COLO668 (cell line): ENCODE results near the gene NPIPB2.
A peak's percentile ranks its signal among the peaks of the same experiment; 100 is the strongest.
"Not testable (repeated sequence)": the region's sequence is repeated elsewhere in the genome, so short reads cannot be mapped to it uniquely, and the experiment has no call there.

ENCODE experiments used
- DNase-seq: peaks from one replicate; lab custom pipeline; 2025; ENCODE audit not compliant: unreplicated experiment; lab: John Stamatoyannopoulos, UW

The NPIPB2 gene

DNA sequence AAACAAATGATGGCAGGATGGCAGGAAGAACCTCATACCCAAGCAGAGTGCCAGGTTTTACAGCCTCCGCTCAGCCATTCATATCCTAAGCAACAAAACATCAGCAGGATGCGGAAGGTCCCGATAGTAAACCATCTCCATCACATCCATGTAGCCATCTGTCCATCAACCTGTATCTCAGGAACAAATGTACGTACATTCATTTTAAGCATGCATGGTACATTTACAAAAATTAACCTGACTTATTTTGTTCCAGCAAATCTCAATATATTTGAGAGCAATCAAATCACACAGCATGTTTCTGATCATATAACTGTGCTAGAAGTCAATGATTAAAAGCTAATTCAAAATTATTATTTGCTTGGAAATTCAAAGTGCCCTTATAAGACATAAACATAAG, at the start of gene NPIPB2:
NPIPB2 (minus strand) TSS at position 101 of the 400 bp plus-strand sequence; CDS start at position 101, 0 bp downstream.
- DNase-seq: not testable (repeated sequence)

DNA sequence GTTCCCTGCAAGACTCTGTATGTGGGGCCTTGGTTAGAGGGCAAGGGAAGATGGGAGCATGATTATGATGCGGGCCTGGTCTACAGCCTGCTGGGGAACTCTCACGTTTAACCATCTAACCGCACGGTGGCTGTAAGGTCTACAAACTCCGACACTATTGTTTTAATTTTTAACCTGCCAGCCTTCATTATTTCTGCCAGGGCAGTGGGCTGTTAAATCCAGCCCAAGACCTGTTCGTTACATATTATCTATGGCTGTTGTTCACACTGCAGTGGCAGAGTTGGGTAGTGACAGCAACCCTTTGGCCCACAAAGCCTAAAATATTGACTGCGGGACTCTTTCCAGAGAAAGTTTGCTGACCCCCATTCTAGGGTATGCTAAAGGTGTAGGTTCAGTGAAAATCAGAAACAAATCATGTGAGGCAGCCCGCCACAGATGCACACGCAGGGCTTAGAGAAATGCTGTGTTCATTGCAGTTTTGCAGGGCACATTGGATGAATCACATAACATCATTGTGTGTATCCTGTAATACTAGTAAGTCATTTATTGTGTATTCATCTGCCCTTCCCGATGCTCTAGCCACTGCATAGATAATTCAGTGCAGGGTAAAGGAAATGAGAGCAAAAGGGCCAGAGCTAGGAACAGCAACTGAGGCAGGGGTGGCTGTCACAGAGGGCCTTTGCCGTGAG, 49.0 kb upstream of the NPIPB2 start:
- no peak for DNase-seq

DNA sequence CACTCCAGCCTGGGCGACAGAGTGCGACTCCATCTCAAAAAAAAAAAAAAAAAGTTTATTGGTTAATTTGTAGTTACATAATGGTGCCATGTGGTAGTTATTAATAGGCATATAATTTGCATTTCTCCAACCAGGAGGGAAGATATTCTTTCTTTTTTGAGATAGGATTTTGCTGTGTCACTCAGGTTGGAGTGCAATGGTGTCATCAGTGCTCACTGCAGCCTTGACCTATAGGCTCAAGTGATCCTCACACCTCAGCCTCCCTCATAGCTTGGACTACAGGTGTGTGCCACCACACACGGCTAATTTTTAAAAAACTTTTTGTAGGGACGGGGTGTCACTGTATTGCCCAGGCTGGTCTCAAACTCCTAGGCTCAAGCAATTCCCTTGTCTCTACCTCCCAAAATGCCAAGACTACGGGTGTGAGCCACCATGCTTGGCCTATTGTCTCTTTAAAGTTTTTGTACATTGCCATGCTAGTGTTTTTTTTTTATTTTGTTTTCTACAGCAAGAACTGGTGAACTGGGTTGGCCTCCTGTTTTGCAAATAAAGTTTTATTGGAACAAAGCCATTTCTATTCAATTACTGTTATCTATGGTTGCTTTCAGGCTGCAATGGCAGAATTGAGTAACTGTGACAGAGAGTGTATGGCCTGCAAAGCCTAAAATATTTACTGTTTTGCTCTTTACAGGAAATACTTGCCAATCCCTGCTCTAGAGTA, 46.6 kb upstream of the NPIPB2 start:
- DNase-seq: no peak

DNA sequence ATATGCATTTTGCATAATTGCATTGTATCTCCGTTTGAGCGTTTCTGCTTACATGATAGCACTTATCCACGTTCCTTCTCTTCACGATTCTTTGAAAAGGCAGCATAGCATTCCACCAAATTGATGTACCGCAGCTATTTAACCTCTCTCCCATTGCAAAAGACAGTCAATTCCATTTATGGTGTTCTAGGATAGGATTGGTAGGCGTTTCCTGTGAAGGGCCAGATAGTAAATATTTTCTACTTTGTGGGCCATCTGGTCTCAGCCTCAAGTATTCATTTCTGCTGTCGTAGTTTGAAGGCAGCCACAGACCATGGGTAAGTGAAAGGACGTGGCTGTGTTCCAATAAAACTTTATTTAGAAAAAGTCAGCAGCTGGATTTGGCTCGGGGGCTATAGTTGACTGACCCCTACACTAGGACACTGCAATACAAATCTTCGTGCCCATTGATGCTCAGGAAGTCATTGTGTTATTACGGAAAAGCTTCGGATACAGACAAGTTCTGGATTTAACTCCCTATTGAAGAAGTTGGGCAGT, 44.7 kb upstream of the NPIPB2 start:
- no peak for DNase-seq

DNA sequence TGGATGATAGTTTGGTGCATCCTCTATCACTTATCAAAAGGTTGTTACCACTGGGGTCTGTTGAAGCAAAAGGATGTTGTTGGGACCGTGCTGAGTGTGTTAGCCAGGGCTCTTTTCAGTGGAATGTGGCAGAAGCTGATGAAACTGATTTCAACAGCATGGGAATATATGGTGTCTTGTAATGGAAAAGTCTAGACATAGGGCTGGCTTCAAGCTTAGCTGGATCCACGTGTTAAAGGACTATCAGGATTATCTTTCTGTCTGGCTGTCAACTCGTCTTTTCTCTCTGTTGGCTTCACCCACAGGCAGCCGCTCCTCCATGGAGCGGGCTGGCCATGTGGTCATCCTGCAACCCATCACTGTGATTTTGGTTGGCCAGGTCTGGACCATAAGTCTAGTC, 43.4 kb upstream of the NPIPB2 start:
- DNase-seq: no peak

DNA sequence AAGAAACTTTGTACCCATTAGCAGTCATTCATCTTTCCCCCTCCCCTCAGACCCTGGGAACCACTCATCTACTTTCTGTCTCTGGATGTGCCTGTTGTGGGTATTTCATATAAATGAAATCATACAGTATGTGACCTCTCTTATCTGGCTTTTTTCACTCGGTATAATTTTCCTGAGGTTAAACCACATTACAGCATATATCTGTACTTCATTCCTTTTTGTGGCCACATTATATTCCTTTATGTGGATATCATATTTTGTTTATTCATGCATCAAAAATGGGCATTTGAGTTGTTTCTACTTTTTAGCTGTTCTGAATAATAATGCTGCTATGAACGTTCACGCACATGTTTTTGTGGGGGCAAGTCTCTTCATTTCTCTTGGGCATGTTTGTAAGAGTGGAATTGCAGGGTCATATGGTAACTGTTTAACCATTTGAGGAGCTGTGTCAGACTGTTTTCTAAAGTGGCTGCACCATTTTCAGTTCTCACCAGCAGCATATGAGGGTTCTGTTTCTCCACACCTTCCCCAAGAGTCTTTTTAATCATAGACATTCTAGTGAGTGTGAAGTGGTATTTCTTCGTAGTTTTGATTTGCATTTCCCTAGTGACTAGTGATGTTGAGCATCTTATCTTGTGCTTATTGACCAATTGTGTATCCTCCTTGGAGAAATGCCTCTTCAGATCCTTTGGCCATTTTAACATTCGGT, 38.4 kb upstream of the NPIPB2 start:
- DNase-seq: no peak

DNA sequence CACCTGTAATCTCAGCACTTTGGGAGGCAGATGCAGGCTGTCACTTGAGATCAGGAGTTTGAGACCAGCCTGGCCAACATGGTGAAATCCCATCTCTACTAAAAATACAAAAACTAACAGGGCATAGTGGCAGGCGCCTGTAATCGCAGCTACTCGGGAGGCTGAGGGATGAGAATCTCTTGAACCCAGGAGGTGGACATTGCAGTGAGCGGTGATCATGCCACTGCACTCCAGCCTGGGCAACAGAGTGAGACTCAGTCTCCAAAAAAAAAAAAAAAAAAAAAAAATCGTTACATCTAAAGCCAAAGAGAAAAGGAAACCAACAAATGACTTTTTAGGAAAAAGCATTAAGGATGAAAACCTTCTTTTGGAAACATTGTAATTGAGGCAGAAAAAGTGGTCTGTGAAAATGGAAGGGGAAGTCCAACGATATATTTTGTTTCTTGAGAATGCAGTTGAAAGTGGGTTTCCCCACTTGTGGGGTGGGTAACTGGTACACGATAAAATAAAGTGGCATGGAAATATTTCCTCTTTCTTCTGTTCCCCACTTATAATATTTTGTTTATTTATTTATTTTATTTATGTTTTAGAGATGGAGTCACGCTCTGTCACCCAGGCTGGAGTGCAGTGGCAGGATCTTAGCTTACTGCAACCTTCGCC, 37.3 kb upstream of the NPIPB2 start:
- no peak for DNase-seq

DNA sequence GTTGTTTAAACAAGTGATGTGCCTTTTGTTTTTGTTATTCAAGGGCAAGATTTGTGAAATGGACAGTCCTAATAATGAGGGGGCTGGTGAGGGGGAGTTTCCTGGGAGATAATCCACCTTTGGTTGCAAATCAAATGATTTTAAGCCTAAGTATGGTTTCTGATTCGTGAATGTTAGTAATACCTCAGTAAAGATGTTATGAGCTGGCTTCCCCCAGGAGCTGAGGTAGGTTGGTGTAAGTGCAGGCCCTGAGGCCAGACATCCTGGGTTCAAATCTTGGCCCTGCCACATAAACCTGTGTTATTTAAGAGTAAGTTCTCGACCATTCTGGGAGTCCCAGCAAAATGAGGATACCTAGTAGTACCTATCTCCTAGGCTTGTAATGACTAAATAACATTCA, 36.2 kb upstream of the NPIPB2 start:
- DNase-seq: no peak

DNA sequence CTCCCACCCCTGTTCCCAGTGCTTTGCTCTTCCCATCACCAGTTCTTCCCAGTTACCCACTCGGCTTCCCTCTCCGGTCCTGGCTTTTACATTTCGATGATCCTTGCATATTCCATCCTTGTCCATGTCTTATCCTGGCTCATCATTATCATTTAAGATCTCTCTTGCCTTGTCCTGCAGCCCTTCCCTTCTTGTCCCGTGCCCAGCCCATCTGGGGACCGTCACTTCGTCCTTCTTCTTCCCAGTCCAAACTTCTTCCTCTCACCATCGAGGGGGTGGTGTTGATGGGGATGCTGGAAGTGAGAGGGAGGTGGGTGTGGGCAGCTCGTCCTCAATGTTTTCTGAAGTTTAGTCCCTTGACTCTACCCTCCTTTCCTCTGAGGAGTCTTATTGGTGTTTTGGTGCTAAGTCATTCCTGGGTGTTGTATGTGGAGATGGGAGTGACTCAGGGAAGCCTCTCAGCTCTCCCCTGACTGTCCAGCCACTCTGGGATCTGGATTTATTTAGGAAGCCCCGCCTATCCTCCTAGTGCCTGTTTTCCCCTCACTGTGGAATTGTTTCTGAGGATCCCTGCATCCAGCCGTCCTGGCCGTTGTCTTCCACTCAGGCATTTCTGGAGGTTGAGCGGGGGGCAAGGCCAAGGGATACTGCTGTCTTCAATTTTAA, 35.7 kb upstream of the NPIPB2 start:
- DNase-seq: no peak

DNA sequence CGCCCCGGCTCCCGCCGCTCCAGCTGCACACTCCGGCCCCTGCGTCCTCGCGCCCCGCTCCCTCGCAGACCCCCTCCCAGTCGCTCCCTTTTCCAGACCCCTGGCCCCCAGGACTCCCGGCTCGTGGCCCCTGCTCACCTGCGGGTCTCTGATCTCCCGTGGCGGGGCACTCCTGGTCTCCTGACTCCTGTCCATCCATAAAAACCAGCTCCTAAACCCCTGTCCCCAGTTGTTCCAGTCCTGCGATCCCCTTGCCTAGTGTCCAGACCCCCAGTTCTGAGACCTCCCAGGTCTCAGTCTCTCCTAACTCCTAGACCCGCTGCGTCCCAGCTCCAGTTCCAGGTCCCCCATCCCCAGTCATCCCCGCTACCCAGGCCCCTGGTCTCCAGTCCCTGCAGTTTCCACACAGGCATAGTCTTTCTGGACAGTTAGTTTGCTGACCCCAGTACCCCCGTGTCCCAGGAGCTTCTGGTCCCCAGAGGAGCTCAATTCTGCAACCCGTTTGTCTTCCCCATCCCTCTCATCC, 35.1 kb upstream of the NPIPB2 start:
- DNase-seq: peak; percentile 32

DNA sequence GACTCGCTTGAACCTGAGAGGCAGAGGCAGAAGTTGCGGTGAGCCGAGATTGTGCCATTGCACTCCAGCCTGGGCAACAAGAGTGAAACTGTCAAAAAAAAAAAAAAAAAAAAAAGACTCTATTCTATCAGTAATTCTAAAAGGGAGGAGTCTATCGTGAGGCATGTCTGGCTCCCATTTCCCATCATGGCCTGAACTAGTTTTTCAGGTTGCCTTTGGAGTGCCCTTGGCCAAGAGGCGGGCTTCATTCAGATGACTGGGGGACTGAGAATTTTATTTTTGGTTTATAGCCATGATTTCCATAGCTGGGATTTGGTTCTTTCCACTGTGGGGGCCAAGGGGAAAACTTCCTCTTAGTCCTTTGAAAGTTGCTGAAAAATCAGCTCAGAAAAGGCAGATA, 31.2 kb upstream of the NPIPB2 start:
- DNase-seq: no peak

DNA sequence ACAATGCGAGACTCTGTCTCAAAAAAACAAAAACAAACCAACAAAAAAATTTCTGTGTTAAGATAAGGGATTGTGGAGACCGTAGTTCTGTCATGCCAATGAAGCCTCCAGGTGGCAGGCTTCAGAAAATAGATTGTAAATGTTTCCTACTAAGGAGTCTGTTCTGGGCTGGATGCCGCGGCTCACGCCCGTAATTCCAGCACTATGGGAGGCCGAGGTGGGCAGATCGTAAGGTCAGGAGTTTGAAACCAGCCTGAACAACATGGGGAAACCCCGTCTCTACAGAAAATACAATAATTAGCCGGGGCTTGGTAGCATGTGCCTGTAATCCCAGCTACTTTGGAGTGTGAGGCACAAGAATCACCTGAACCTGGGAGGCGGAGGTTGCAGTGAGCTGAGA, 30.3 kb upstream of the NPIPB2 start:
- no peak for DNase-seq

DNA sequence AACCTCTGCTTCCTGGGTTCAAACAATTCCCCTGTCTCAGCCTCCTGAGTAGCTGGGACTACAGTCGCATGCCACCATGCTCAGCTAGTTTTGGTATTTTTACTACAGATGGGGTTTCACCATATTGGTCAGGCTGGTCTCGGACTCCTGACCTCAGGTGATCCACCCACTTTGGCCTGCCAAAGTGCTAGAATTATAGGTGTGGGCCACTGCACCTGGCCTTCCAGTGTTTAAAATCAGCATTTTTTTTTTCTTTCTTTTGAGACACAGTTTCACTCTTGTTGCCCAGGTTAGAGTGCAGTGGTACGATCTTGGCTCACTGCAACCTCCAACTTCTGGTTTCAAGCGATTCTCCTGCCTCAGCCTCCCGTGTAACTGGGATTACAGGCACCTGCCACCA, 28.4 kb upstream of the NPIPB2 start:
- not testable (repeated sequence) for DNase-seq

DNA sequence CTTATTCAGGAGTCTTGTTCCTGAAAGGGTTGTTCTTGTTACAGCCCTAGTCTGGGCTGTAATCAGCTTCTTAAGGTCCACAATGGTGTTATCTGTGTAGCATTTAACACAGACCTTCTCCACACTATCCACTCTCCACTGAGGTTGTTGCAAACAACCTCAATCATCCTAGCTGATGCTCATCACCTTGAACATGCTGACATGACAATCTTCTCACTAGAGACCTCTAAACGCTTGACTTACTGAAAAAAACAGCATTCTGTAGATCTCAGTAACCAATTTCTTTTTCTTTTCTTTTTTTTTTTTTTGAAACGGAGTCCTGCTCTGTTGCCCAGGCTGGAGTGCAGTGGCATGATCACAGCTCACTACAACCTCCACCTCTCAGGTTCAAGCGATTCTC, 26.7 kb upstream of the NPIPB2 start:
- DNase-seq: no peak

DNA sequence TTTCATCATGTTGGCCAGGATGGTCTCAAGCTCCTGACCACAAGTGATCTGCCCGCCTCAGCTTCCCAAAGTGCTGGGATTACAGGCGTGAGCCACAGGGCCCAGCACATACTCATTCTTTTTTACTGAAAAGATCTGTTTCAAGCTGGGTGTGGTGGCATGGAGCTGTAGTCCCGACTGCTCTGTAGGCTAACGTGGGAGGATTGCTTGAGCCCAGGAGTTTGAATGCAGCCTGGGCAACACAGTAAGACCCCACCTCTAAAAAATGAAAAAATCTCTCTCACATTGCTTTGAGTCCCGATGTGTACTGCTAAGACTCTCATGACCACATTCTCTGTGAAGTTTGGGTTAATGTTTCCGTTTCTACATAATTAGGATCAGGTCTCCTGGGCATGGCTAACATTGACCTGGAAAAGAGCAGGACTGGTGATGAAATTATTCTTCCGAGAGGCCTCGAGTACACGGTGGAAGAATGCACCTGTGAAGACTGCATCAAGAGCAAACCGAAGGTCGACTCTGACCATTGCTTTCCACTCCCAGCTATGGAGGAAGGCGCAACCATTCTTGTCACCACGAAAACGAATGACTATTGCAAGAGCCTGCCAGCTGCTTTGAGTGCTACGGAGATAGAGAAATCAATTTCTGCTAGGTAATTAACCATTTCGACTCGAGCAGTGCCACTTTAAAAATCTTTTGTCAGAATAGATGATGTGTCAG, 25.5 kb upstream of the NPIPB2 start:
- DNase-seq: no peak

DNA sequence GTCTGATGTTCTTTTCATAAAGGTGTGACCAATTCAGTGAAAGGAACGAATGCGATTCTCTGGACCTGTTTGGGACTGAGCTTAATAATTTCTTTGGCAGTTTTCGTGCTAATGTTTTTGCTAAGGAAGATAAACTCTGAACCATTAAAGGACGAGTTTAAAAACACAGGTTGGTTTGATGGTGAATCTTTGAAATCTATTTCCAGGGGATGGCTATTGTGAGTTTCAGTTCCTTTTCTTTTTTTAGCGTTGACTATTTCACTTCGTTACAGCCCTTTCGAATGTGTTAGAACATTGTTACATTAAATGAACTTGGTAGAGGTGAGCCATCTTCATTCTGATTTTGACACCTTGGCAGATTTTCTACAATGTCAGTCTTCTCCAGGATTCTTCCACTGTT, 24.3 kb upstream of the NPIPB2 start:
- no peak for DNase-seq

DNA sequence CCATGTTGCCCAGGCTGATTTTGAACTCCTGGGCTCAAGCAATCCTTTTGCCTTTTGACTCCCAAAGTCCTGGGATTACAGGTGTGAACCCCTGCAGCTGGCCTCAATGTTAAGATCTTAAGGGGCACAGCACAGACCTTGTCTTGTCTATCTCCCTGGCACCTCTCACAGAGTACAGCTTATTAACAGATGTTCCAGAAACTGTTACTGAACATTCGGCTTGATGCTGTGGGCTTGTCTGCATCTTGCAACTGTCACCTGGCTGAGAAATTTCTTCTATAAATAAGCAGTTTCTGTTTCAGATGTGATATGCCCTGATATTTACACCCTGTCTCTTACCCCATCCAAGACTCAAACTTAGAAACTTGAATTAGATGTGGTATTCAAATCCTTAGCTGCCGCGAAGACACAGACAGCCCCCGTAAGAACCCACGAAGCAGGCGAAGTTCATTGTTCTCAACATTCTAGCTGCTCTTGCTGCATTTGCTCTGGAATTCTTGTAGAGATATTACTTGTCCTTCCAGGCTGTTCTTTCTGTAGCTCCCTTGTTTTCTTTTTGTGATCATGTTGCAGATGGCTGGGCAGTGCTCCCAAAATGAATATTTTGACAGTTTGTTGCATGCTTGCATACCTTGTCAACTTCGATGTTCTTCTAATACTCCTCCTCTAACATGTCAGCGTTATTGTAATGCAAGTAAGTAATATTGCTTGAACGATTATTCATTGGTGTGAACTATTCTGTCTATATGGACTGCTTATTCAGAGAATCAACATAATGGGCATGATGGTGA, 23.1 kb upstream of the NPIPB2 start, which contains the start of gene TNFRSF17:
TNFRSF17 (plus strand) TSS at position 450 of the 791 bp plus-strand sequence; CDS start at position 565, 115 bp downstream.
- DNase-seq: no peak

DNA sequence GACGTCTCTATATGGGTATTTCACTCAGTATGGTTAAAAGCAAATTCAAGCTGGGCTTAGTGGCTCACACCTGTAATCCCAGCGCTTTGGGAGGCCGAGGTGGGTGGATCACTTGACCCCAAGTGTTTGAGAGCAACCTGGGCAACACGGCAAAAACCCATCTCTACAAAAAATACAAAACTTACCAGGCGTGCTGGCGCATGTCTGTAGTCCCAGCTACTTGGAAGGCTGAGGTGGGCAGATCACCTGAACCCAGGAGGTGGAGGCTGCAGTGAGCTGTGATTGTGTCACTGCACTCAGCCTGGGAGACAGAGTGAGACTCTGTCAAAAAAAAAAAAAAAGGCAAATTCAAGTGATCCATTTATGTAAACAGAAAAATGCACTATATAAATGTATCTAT, 21.9 kb upstream of the NPIPB2 start:
- no peak for DNase-seq

DNA sequence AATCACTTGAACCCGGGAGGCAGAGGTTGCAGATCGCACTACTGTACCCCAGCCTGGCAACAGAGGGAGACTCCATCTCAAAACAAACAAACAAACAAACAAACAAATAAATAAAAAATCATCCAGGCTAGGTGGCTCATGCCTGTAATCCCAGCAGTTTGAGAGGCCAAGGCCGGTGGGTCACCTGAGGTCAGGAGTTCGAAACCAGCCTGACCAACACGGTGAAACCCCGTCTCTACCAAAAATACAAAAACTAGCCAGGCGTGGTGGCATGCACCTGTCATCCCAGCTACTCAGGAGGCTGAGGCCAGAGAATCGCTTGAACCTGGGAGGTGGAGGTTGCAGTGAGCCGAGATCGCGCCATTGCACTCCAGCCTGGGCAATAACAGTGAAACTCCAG, 21.1 kb upstream of the NPIPB2 start:
- not testable (repeated sequence) for DNase-seq
